Measurements from ENCODE around the gene ACKR3. TPM values are rescaled to one million over a fixed set of nuclear protein-coding genes. Genes with fewer than 3 reads are reported as not detected.

ACKR3 gene
- total RNA-seq, 4 donors from 2014 or later = 32.4 to 88.7 (median 55.0) TPM

- Histone ChIP-seq H3K36me3 (no peaks in the 10 kb centered on the region), H3K27me3 (no peaks in the 10 kb centered on the region), H3K9me3 (no peaks in the 10 kb centered on the region), H3K4me1 (peaks cover 0 to 14% (median 2%) of the 10 kb centered on the region in 4 donors), H3K4me3 (no peak overlapping the region), H3K27ac (peak overlapping the region in 1 of 4 donors; percentile 50)
- no peak for TF ChIP-seq POLR2A (IDR thresholded peaks at IDR 0.05)
- TF ChIP-seq, protein P1, sequence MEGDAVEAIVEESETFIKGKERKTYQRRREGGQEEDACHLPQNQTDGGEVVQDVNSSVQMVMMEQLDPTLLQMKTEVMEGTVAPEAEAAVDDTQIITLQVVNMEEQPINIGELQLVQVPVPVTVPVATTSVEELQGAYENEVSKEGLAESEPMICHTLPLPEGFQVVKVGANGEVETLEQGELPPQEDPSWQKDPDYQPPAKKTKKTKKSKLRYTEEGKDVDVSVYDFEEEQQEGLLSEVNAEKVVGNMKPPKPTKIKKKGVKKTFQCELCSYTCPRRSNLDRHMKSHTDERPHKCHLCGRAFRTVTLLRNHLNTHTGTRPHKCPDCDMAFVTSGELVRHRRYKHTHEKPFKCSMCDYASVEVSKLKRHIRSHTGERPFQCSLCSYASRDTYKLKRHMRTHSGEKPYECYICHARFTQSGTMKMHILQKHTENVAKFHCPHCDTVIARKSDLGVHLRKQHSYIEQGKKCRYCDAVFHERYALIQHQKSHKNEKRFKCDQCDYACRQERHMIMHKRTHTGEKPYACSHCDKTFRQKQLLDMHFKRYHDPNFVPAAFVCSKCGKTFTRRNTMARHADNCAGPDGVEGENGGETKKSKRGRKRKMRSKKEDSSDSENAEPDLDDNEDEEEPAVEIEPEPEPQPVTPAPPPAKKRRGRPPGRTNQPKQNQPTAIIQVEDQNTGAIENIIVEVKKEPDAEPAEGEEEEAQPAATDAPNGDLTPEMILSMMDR (IDR thresholded peaks at IDR 0.05) = no peak
- no peak for TF ChIP-seq EP300 (IDR thresholded peaks at IDR 0.05)
- no peak for DNase-seq (ENCODE audit: low spot score in 2 of 2)
- WGBS, 2 donors = 60 to 73% methylated on average over 9 of the region's 9 CpGs
Observed at GRCh38 chr2:236607471-236608187, 38.0 kb downstream of the ACKR3 start.

GRCh38 chr2:236608188-236608525 is 38.5 kb downstream of the ACKR3 start:
- TF ChIP-seq, protein P1 (IDR thresholded peaks at IDR 0.05) = no peak
- TF ChIP-seq EP300 (IDR thresholded peaks at IDR 0.05) (peak in 1 of 2 donors; percentile 19), POLR2A (IDR thresholded peaks at IDR 0.05) (no peak)
- Histone ChIP-seq H3K4me1 (peaks cover 0 to 14% (median 2%) of the 10 kb centered on the region in 4 donors), H3K36me3 (no peaks in the 10 kb centered on the region), H3K27me3 (no peaks in the 10 kb centered on the region), H3K4me3 (no peak overlapping the region), H3K9me3 (no peaks in the 10 kb centered on the region), H3K27ac (peak overlapping the region in 1 of 4 donors; percentile 50)
- 58 to 81% methylated on average over 3 of the region's 3 CpGs for WGBS, 2 donors
- DNase-seq (ENCODE audit: low spot score in 2 of 2) = no peak

GRCh38 chr2:236608710-236609109 is 39.1 kb downstream of the ACKR3 start:
- Histone ChIP-seq H3K36me3 (no peaks in the 10 kb centered on the region), H3K4me3 (no peak overlapping the region), H3K9me3 (no peaks in the 10 kb centered on the region), H3K27ac (no peak overlapping the region), H3K27me3 (no peaks in the 10 kb centered on the region), H3K4me1 (peaks cover 0 to 14% (median 2%) of the 10 kb centered on the region in 4 donors)
- TF ChIP-seq POLR2A (IDR thresholded peaks at IDR 0.05) = no peak
- TF ChIP-seq, protein P1 (IDR thresholded peaks at IDR 0.05) = no peak
- TF ChIP-seq EP300 (IDR thresholded peaks at IDR 0.05) = no peak
- no peak for DNase-seq (ENCODE audit: low spot score in 2 of 2)
- 83 to 86% methylated on average over 3 of the region's 3 CpGs for WGBS, 2 donors

GRCh38 chr2:236610991-236611821 is 41.6 kb downstream of the ACKR3 start:
- 63 to 70% methylated on average over 8 of the region's 8 CpGs for WGBS, 2 donors
- Histone ChIP-seq H3K36me3 (no peaks in the 10 kb centered on the region), H3K4me3 (no peak overlapping the region), H3K27me3 (no peaks in the 10 kb centered on the region), H3K4me1 (peaks cover 0 to 14% (median 2%) of the 10 kb centered on the region in 4 donors), H3K9me3 (no peaks in the 10 kb centered on the region), H3K27ac (no peak overlapping the region)
- TF ChIP-seq POLR2A (IDR thresholded peaks at IDR 0.05) = no peak
- TF ChIP-seq, protein P1 (IDR thresholded peaks at IDR 0.05) = no peak
- no peak for TF ChIP-seq EP300 (IDR thresholded peaks at IDR 0.05)
- no peak for DNase-seq (ENCODE audit: low spot score in 2 of 2)

DNA sequence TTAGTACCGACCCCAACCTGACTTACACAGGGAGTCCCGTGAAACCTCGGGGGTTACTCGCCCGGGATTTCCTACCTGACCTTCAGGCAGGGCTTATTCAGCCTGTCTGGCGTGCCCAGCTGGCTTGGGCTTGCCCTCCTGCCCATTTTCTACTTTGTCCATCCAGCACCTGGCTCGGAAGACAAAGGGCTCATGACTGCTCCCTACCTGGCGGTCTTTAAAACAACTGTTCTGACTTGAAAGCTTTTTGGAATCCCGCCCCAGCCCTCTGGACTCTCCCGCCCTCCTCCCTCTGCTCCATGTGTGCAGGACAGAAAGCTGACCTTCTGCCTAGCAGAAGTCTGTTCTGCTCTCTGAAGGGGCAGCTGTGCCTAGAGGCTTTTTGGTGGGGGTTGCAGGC is 43.1 kb downstream of the ACKR3 start:
- DNase-seq (ENCODE audit: low spot score in 2 of 2) = no peak
- peaks cover 0 to 5% (median 1%) of the 10 kb centered on the region in 4 donors for H3K4me1 ChIP-seq
- H3K27ac ChIP-seq = no peak overlapping the region
- TF ChIP-seq EP300 (IDR thresholded peaks at IDR 0.05) = no peak
- TF ChIP-seq, protein P1 (IDR thresholded peaks at IDR 0.05) = no peak
- H3K4me3 ChIP-seq = no peak overlapping the region
- no peaks in the 10 kb centered on the region for H3K36me3 ChIP-seq
- no peaks in the 10 kb centered on the region for H3K9me3 ChIP-seq
- H3K27me3 ChIP-seq = no peaks in the 10 kb centered on the region
- WGBS, 2 donors = 91 to 94% methylated on average over 10 of the region's 10 CpGs

All from tibial nerve (tissue), 4 donors.